Pancreas (tissue), 10 donors: ENCODE measurements around the gene TENM4. TPM values are rescaled to one million over a fixed set of nuclear protein-coding genes. Genes with fewer than 3 reads are reported as not detected.

Experiments
- ATAC-seq, 4 donors: fragments of 200-7000 bp; cut with Tn5 transposase; one replicate each; pipeline versions ENCODE4 v1.8.0 to v1.9.1; 2020; ENCODE audit warnings: mild to moderate bottlenecking in 4 of 4, moderate library complexity in 4 of 4
- DNase-seq, 6 donors: peaks; one replicate each; pipeline ENCODE4 v3.0.0-alpha.2; 2020
- FAIRE-seq: peaks from 2 replicates; lab custom pipeline; 2012; peaks lifted over from hg19 to GRCh38; lab: Jason Lieb, UNC
- H3K27ac ChIP-seq, 4 donors: fragments of 200-600 bp; sonication (generic); 1 replicate in 3 of 4; 2 replicates in 1 of 4; pipeline versions ENCODE4 v1.5.0 to v1.8.0; 2020
- H3K27me3 ChIP-seq, 4 donors: fragments of 200-600 bp; one replicate each; pipeline ENCODE4 v1.8.0; 2021
- H3K36me3 ChIP-seq, 3 donors: fragments of 200-600 bp; sonication (generic) in 1 of 3; one replicate each; pipeline versions ENCODE4 v1.5.0 to v1.8.0; 2020 to 2021
- H3K4me1 ChIP-seq, 3 donors: fragments of 200-600 bp; one replicate each; pipeline ENCODE4 v1.8.0; 2021
- H3K4me3 ChIP-seq, 4 donors: fragments of 200-600 bp; sonication (generic) in 2 of 4; one replicate each; pipeline versions ENCODE4 v1.5.0 to v1.8.0; 2020 to 2021
- H3K9me3 ChIP-seq, 4 donors: fragments of 200-600 bp; one replicate each; pipeline ENCODE4 v1.8.0; 2021
- CTCF ChIP-seq, 4 donors: fragments of 200-600 bp; sonication (generic) in 3 of 4; IDR thresholded peaks; one replicate each; pipeline versions ENCODE4 v1.5.0 to v1.8.0; 2021; ENCODE audit warnings: antibody characterized with exemption in 4 of 4
- WGBS, 2 donors: extraction: QIAGEN DNeasy Blood & Tissue Kit; methylation state at CpG; one replicate each; pipeline ENCODE4 v1.1.7; 2013; 5-methylcytosine and 5-hydroxymethylcytosine counted together
- intact Hi-C, 3 donors: fragments of 100-400 bp; cut with DNase I; formaldehyde crosslinking; loops; one replicate each; pipeline versions ENCODE4 v1.11.1 to v1.14.2; 2022
- polyA plus RNA-seq, 2 donors: library from polyadenylated mRNA; stranded (reverse); fragments of 200-250 nt; gene quantifications; one replicate each; pipeline ENCODE4 v1.2.3, GENCODE V29; 2013
- total RNA-seq, 6 donors: library from RNA; stranded (reverse); fragmentation: NEBNext Ultra II Directional in 4 of 6; extraction: Animal tissue kit (Norgen Biotek cat#: 25700) in 4 of 6; gene quantifications; one replicate each; pipeline versions ENCODE4 v1.2.1 to v1.2.4, GENCODE V29; 2021 to 2023
- donor health status: healthy with polysubstance abuse.
- donor health status: DM: no; HTN: no; CAD: no; lungs with moderate emphysema.
- donor health status: DM: no; HTN: no; CAD: no.
- donor health status: control.
- donor health status: control.
- donor health status: Bipolar disorder and iron deficiency.
- donor health status: DM: yes; HTN: yes; CAD: no.
- donor health status: DM: no; HTN: no; CAD: no.
- donor health status: DM: no; HTN: no; CAD: no.
- donor health status: DM: yes; HTN: yes; CAD: no.

TENM4 gene
- total and polyA plus RNA-seq, 8 donors: 0.37 to 6.8 (median 1.3) TPM

DNA sequence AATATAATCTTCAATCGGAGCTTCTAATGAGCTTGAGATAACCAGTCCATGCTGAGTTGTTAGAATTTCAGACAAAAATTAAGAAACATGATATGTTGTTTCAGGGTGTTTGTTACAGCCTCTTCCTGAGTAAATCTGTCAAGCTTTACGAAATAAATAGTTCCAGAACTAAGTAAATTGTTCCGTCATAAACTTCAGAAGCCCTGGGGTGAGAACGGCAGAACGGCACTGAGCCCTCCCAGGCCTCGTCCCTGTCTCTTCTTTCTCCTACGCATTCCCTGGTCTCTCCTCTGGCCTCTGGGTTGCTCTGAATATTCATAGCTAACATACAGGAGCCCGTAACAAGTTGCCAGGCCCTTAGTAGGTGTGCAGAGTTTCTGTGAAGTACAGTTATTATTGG is 475.4 kb downstream of the TENM4 start:
- H3K4me1 ChIP-seq: no peaks in the 10 kb centered on the region
- no peaks in the 10 kb centered on the region for H3K36me3 ChIP-seq
- FAIRE-seq (no peak), ATAC-seq (no peak), DNase-seq (no peak)
- H3K4me3 ChIP-seq: no peak overlapping the region
- H3K9me3 ChIP-seq: no peaks in the 10 kb centered on the region
- H3K27ac ChIP-seq: no peak overlapping the region
- H3K27me3 ChIP-seq: no peaks in the 10 kb centered on the region
- no peak for TF ChIP-seq CTCF (IDR thresholded peaks at IDR 0.05)
- intact Hi-C loops: no loop called here
- WGBS, 2 donors: 79 to 85% methylated on average over 8 of the region's 8 CpGs

DNA sequence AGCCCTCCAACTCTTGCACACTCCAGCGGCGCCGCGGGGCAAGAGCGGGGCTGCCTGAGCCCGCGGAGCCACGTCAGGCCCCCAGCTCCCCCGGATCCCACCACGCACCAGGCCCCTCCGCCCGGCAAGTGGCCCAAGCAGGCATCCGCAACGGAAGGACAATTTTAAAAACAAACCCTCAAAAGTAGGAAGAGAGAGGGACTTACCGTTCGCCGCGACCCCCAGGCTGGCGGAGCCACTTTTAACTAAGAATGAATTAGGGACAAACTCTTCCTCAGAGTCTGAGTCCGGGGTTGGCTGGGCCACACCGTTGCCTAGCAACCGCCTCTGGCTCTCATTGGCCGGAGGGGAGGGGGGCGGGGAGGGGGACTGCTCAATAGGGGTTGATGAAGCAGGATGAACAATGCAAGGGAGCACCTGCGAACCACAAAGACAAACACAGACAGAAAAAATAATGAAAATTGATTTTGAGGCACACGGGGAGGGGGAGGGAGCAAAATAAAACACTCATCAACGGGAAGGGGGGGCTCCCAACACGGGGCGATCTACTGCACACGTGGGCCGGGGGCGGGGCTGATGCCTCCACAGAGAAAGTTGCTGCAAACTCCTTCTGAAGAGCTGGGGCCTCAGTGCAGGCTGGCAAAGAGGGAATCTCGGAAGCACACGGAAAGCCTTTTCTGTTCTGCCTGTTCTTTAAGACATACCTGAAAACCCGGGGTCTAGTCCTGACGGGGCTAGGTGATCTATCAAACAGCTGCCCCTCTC is 478.7 kb downstream of the TENM4 start:
- ATAC-seq (peak in 3 of 4 donors; percentile 65 to 83 (median 73)), FAIRE-seq (no peak)

GRCh38 chr11:78961247-78961646 is 479.6 kb downstream of the TENM4 start:
- WGBS, 2 donors: 37 to 44% methylated on average over 3 of the region's 3 CpGs
- ATAC-seq: peak; percentile 82 to 96 (median 94)
- H3K36me3 ChIP-seq: no peaks in the 10 kb centered on the region
- no peak overlapping the region for H3K4me3 ChIP-seq
- no peaks in the 10 kb centered on the region for H3K4me1 ChIP-seq
- no peak for FAIRE-seq
- no peaks in the 10 kb centered on the region for H3K9me3 ChIP-seq
- peak in 3 of 4 donors; percentile 36 to 46 (median 40) for TF ChIP-seq CTCF (IDR thresholded peaks at IDR 0.05)
- H3K27ac ChIP-seq: no peak overlapping the region
- intact Hi-C loops: no loop called here
- DNase-seq: peak in 2 of 6 donors; percentile 27 to 59
- no peaks in the 10 kb centered on the region for H3K27me3 ChIP-seq

More for the DNA sequence above, 478.7 kb downstream of the TENM4 start:
- no peak for TF ChIP-seq CTCF (IDR thresholded peaks at IDR 0.05)
- H3K27me3 ChIP-seq: no peaks in the 10 kb centered on the region
- peak overlapping the region in 1 of 4 donors; percentile 3 for H3K4me3 ChIP-seq
- intact Hi-C loops: no loop called here
- 10 to 15% methylated on average over 36 of the region's 36 CpGs for WGBS, 2 donors
- H3K36me3 ChIP-seq: no peaks in the 10 kb centered on the region
- H3K27ac ChIP-seq: no peak overlapping the region
- H3K4me1 ChIP-seq: no peaks in the 10 kb centered on the region
- no peaks in the 10 kb centered on the region for H3K9me3 ChIP-seq
- DNase-seq: peak in 2 of 6 donors; percentile 19 to 27

DNA sequence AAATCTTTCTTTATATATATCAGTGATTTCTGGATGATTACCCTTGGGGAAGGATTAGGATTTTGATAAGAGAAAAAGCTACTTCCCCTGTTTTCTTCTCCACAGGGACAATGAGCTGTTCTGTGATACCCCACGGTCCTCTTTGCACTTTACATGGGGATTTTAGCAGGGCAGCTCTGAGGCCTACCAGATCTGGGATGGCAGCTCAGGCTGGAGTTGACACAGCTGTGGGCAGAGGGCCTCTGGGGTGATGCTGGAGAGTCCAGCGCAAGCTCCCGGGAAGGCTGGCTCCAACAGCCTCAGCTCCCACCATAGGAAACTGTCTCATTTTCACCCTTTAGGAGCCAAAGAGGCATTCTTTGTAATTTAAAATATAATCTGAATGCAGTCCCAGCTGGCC is 482.4 kb downstream of the TENM4 start:
- no peak for ATAC-seq
- WGBS, 2 donors: 90 to 91% methylated on average over 3 of the region's 3 CpGs
- Histone ChIP-seq H3K4me1 (no peaks in the 10 kb centered on the region), H3K27me3 (no peaks in the 10 kb centered on the region), H3K9me3 (no peaks in the 10 kb centered on the region), H3K27ac (no peak overlapping the region), H3K36me3 (no peaks in the 10 kb centered on the region), H3K4me3 (no peak overlapping the region)
- no peak for DNase-seq
- no peak for TF ChIP-seq CTCF (IDR thresholded peaks at IDR 0.05)
- no peak for FAIRE-seq
- intact Hi-C loops: loop anchor here in 1 of 3 donors (10.0 kb wide), 1 partner anchor 304 kb away; no protein-coding TSS in a partner anchor
